Measurements from ENCODE around the gene ELP5.
"Not testable (repeated sequence)": the region's sequence is repeated elsewhere in the genome, so short reads cannot be mapped to it uniquely, and the experiment has no call there.

The ELP5 gene

GRCh38 chr17:7236808-7237207, 15.2 kb upstream of the ELP5 start:
- DNase-seq (ENCODE audit: low read depth), result no peak

GRCh38 chr17:7237266-7237760, 14.7 kb upstream of the ELP5 start:
- DNase-seq (ENCODE audit: low read depth), result no peak

- DNase-seq (ENCODE audit: low read depth), result no peak
Measured at GRCh38 chr17:7237761-7238419, 14.1 kb upstream of the ELP5 start.

GRCh38 chr17:7238420-7239090, 13.5 kb upstream of the ELP5 start:
- DNase-seq (ENCODE audit: low read depth), result no peak

- DNase-seq (ENCODE audit: low read depth), result peak; percentile 97
Measured at GRCh38 chr17:7239091-7240027, 12.7 kb upstream of the ELP5 start, which contains the start of gene PHF23. Gene PHF23 (minus strand): TSS chr17:7239457. CDS start chr17:7239279, 178 bp downstream.

GRCh38 chr17:7240375-7240774, 11.6 kb upstream of the ELP5 start:
- no peak for DNase-seq (ENCODE audit: low read depth)

GRCh38 chr17:7241090-7241733, 10.8 kb upstream of the ELP5 start:
- DNase-seq (ENCODE audit: low read depth), result no peak

GRCh38 chr17:7241783-7242716, 10.0 kb upstream of the ELP5 start, which contains the start of gene GABARAP:
Gene GABARAP (minus strand): TSS chr17:7242449. CDS start chr17:7242330, 119 bp downstream.
- no peak for DNase-seq (ENCODE audit: low read depth)

- DNase-seq (ENCODE audit: low read depth), result peak; percentile 79
Measured at GRCh38 chr17:7242717-7243452, 9.1 kb upstream of the ELP5 start.

- DNase-seq (ENCODE audit: low read depth), result no peak
Measured at GRCh38 chr17:7243453-7243729, 8.6 kb upstream of the ELP5 start.

GRCh38 chr17:7243838-7244237, 8.2 kb upstream of the ELP5 start:
- DNase-seq (ENCODE audit: low read depth), result not testable (repeated sequence)

- DNase-seq (ENCODE audit: low read depth), result no peak
Measured at GRCh38 chr17:7246779-7247178, 5.2 kb upstream of the ELP5 start.

- DNase-seq (ENCODE audit: low read depth), result no peak
Measured at GRCh38 chr17:7248796-7249195, 3.2 kb upstream of the ELP5 start.

- DNase-seq (ENCODE audit: low read depth), result no peak
Measured at GRCh38 chr17:7249214-7249613, 2.8 kb upstream of the ELP5 start.

- no peak for DNase-seq (ENCODE audit: low read depth)
Measured at GRCh38 chr17:7249830-7250229, 2.2 kb upstream of the ELP5 start.

- no peak for DNase-seq (ENCODE audit: low read depth)
Measured at GRCh38 chr17:7250695-7251627, 1.1 kb upstream of the ELP5 start.

- DNase-seq (ENCODE audit: low read depth), result peak; percentile 98
Measured at GRCh38 chr17:7251661-7252175, 297 bp upstream of the ELP5 start, which contains the start of gene CTDNEP1. Gene CTDNEP1 (minus strand): TSS chr17:7251734. CDS start chr17:7251296, 438 bp downstream.

- DNase-seq (ENCODE audit: low read depth), result no peak
Measured at GRCh38 chr17:7253082-7253481, 1.1 kb downstream of the ELP5 start.

GRCh38 chr17:7254511-7254910, 2.5 kb downstream of the ELP5 start:
- no peak for DNase-seq (ENCODE audit: low read depth)

Measured in GM04503 (cell line).